ENCODE measurements around the gene BANK1. TPM values are rescaled to one million over a fixed set of nuclear protein-coding genes. Genes with fewer than 3 reads are reported as not detected.

BANK1 gene
- total and polyA plus RNA-seq, 2 donors (not counting 1 experiment from before 2014, with no cell fraction given) = 0.20 to 0.83 TPM

DNA sequence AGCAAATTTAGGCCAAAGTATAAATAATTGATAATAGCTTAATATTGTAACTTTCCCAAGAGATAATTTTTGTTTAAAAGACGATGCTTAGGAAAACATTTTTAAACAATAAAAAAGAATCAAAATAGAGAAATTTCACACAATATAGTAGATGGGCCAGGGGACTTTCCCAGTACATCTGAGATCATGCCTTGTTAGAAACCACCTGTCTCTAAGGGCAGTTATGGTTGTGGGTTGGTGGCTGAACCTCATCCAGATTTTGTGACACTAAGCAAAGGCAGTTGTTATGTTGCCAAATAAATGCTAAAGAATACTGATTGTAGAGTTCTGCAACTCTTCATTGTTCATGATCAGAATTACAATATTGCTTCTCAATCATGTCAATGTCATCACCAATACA, 270.6 kb downstream of the BANK1 start:
- Histone ChIP-seq H3K4me2 (ENCODE audit: extremely low read depth, insufficient read depth, low read length) (no peak overlapping the region), H3K27me3 (ENCODE audit: control insufficient read depth, insufficient read depth, low read length) (no peaks in the 10 kb centered on the region), H3K79me2 (ENCODE audit: control insufficient read depth, insufficient read depth, low read length) (no peaks in the 10 kb centered on the region), H3K27ac (ENCODE audit: insufficient read depth, low read length) (no peak overlapping the region), H3K36me3 (ENCODE audit: control insufficient read depth, insufficient read depth, low read length) (no peaks in the 10 kb centered on the region), H3K9me3 (ENCODE audit: control insufficient read depth, insufficient read depth, low read depth, low read length) (no peaks in the 10 kb centered on the region), H4K20me1 (ENCODE audit: control insufficient read depth, extremely low read depth, insufficient read depth, low read length) (no peaks in the 10 kb centered on the region), H2AFZ (ENCODE audit: low read length) (no peak overlapping the region), H3K4me3 (replicated peaks in 1 of 4; ENCODE audit: control extremely low read depth in 1 of 4, insufficient read depth in 1 of 4, low read depth in 3 of 4, low read length in 4 of 4) (no peak overlapping the region), H3K4me1 (ENCODE audit: control insufficient read depth, extremely low read depth, insufficient read depth, low read length) (no peaks in the 10 kb centered on the region), H3K9ac (ENCODE audit: insufficient read depth, low read length) (no peak overlapping the region)
- no peak for TF ChIP-seq EZH2 (IDR thresholded peaks at IDR 0.05; ENCODE audit: low read length, missing control alignments)
- TF ChIP-seq, protein P1, sequence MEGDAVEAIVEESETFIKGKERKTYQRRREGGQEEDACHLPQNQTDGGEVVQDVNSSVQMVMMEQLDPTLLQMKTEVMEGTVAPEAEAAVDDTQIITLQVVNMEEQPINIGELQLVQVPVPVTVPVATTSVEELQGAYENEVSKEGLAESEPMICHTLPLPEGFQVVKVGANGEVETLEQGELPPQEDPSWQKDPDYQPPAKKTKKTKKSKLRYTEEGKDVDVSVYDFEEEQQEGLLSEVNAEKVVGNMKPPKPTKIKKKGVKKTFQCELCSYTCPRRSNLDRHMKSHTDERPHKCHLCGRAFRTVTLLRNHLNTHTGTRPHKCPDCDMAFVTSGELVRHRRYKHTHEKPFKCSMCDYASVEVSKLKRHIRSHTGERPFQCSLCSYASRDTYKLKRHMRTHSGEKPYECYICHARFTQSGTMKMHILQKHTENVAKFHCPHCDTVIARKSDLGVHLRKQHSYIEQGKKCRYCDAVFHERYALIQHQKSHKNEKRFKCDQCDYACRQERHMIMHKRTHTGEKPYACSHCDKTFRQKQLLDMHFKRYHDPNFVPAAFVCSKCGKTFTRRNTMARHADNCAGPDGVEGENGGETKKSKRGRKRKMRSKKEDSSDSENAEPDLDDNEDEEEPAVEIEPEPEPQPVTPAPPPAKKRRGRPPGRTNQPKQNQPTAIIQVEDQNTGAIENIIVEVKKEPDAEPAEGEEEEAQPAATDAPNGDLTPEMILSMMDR (conservative IDR thresholded peaks at IDR 0.05 in 1 of 2, IDR thresholded peaks at IDR 0.05 in 1 of 2; ENCODE audit: low read depth in 1 of 2, low read length in 2 of 2) = no peak
- no peak for DNase-seq (ENCODE audit: low read depth in 2 of 2)

DNA sequence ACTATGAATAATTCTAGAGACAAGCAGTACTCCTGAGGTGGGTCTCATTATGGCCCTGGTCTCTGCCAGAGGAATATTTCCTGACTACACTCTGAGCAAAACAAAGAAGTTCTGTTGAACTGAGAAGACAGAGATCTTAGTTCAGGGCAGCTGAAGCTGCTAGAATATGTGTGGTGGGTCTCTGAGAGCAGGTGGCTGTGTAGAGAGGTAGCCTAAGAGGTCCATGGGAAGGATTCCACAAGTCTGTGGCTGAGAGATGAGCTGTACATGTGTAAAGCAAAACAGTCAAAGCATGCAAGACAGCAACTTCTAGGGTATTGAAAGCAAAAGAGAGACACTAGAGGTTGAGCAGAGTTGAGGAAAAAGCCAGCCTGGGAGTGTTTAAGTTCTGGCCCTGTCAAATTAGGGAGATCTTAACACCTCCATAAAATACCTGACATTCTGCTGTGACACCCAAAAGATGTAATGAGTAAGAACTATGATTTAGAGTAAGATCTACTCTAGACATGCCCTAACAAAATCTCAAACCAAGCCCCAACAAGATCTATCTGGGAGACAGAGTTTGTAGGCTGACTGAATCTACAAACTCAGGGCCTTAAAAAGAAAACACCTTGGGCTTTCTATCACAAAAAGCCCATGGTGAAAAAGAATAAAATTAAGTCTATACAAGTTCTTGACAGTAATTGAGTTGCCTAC, 274.4 kb downstream of the BANK1 start:
- Histone ChIP-seq H4K20me1 (ENCODE audit: control insufficient read depth, extremely low read depth, insufficient read depth, low read length) (no peaks in the 10 kb centered on the region), H3K4me3 (replicated peaks in 1 of 4; ENCODE audit: control extremely low read depth in 1 of 4, insufficient read depth in 1 of 4, low read depth in 3 of 4, low read length in 4 of 4) (no peak overlapping the region), H3K27ac (ENCODE audit: insufficient read depth, low read length) (no peak overlapping the region), H3K36me3 (ENCODE audit: control insufficient read depth, insufficient read depth, low read length) (no peaks in the 10 kb centered on the region), H3K9ac (ENCODE audit: insufficient read depth, low read length) (no peak overlapping the region), H3K4me2 (ENCODE audit: extremely low read depth, insufficient read depth, low read length) (no peak overlapping the region), H3K27me3 (ENCODE audit: control insufficient read depth, insufficient read depth, low read length) (no peaks in the 10 kb centered on the region), H3K79me2 (ENCODE audit: control insufficient read depth, insufficient read depth, low read length) (no peaks in the 10 kb centered on the region), H2AFZ (ENCODE audit: low read length) (no peak overlapping the region), H3K9me3 (ENCODE audit: control insufficient read depth, insufficient read depth, low read depth, low read length) (no peaks in the 10 kb centered on the region), H3K4me1 (ENCODE audit: control insufficient read depth, extremely low read depth, insufficient read depth, low read length) (no peaks in the 10 kb centered on the region)
- DNase-seq (ENCODE audit: low read depth in 2 of 2) = no peak
- no peak for TF ChIP-seq EZH2 (IDR thresholded peaks at IDR 0.05; ENCODE audit: low read length, missing control alignments)
- TF ChIP-seq, protein P1 (conservative IDR thresholded peaks at IDR 0.05 in 1 of 2, IDR thresholded peaks at IDR 0.05 in 1 of 2; ENCODE audit: low read depth in 1 of 2, low read length in 2 of 2) = no peak

DNA sequence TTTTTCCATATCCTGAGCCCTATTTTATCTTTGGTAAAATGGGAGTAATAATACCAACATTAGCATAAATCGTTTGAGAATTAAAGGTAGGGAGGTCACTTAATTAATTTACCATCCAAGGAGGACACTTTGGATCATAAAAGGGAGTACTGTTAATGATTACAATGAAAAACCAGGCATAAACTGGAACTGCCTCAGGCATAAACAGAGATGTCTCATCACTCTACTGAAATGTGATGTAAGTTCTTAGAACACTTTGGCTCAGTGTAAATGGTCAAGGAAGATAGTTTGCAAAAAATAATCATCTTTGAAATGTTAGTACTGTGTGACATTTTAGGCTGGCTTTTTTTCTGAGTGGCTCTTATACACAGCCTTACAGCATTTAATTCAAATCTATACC, 286.1 kb downstream of the BANK1 start:
- H4K20me1 ChIP-seq (ENCODE audit: control insufficient read depth, extremely low read depth, insufficient read depth, low read length) = no peaks in the 10 kb centered on the region
- no peaks in the 10 kb centered on the region for H3K9me3 ChIP-seq (ENCODE audit: control insufficient read depth, insufficient read depth, low read depth, low read length)
- H3K9ac ChIP-seq (ENCODE audit: insufficient read depth, low read length) = no peak overlapping the region
- H3K27me3 ChIP-seq (ENCODE audit: control insufficient read depth, insufficient read depth, low read length) = no peaks in the 10 kb centered on the region
- H3K4me3 ChIP-seq (replicated peaks in 1 of 4; ENCODE audit: control extremely low read depth in 1 of 4, insufficient read depth in 1 of 4, low read depth in 3 of 4, low read length in 4 of 4) = no peak overlapping the region
- H3K27ac ChIP-seq (ENCODE audit: insufficient read depth, low read length) = no peak overlapping the region
- H3K79me2 ChIP-seq (ENCODE audit: control insufficient read depth, insufficient read depth, low read length) = no peaks in the 10 kb centered on the region
- H2AFZ ChIP-seq (ENCODE audit: low read length) = no peak overlapping the region
- no peaks in the 10 kb centered on the region for H3K4me1 ChIP-seq (ENCODE audit: control insufficient read depth, extremely low read depth, insufficient read depth, low read length)
- no peaks in the 10 kb centered on the region for H3K36me3 ChIP-seq (ENCODE audit: control insufficient read depth, insufficient read depth, low read length)
- no peak overlapping the region for H3K4me2 ChIP-seq (ENCODE audit: extremely low read depth, insufficient read depth, low read length)
- no peak for DNase-seq (ENCODE audit: low read depth in 2 of 2)
- no peak for TF ChIP-seq EZH2 (IDR thresholded peaks at IDR 0.05; ENCODE audit: low read length, missing control alignments)
- TF ChIP-seq, protein P1 (conservative IDR thresholded peaks at IDR 0.05 in 1 of 2, IDR thresholded peaks at IDR 0.05 in 1 of 2; ENCODE audit: low read depth in 1 of 2, low read length in 2 of 2) = no peak

All from fibroblast of lung (primary cell).